ENCODE data around the gene DPP7.

DNA sequence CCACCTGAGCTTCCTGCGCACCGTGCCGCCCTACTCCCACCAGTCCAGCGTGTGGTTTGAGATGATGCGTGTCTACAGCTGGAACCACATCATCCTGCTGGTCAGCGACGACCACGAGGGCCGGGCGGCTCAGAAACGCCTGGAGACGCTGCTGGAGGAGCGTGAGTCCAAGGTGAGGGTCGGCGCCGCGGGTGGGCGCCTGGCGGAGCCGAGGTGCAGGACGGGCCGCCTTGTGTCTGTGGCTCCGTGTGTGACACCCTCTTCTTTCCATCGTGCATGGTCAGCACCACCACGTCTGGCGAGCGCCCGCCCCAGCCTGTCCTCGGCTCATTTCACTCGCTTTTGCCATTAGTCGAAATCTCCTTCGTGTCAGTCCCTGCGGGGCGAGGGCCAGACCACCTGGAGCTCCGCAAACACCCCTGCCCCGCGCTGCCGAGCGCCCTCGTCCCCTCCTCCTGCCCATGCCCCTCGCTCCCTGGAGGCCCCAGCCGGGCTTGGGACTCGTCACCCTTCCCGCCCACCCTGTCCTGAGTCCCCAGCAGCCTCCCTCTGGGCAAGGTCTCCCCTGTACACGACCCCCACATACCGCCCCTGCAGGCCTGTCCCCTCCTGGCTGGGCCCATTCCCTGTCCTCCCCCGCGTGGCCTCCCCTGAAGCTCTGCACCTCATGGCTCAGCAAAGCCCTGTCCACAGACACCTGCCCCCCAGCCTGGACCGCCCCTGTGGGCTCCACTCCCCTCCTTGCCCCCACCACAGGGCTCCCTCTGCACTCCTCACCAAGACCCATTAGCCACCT lies 31.4 kb upstream of the DPP7 start:
- no peak for TF ChIP-seq POLR2A (IDR thresholded peaks at IDR 0.05)
- TF ChIP-seq, protein P1, sequence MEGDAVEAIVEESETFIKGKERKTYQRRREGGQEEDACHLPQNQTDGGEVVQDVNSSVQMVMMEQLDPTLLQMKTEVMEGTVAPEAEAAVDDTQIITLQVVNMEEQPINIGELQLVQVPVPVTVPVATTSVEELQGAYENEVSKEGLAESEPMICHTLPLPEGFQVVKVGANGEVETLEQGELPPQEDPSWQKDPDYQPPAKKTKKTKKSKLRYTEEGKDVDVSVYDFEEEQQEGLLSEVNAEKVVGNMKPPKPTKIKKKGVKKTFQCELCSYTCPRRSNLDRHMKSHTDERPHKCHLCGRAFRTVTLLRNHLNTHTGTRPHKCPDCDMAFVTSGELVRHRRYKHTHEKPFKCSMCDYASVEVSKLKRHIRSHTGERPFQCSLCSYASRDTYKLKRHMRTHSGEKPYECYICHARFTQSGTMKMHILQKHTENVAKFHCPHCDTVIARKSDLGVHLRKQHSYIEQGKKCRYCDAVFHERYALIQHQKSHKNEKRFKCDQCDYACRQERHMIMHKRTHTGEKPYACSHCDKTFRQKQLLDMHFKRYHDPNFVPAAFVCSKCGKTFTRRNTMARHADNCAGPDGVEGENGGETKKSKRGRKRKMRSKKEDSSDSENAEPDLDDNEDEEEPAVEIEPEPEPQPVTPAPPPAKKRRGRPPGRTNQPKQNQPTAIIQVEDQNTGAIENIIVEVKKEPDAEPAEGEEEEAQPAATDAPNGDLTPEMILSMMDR (IDR thresholded peaks at IDR 0.05), result no peak
